Keratinocyte (primary cell): Measurements from ENCODE around the gene C2CD2L.

Experiments used
- CTCF ChIP-seq, 3 experiments: IDR thresholded peaks in 1 of 3; conservative IDR thresholded peaks in 1 of 3; optimal IDR thresholded peaks in 1 of 3; 2 replicates in 2 of 3; 3 replicates in 1 of 3; pipeline versions ENCODE3 to v1.5.1; 2011; ENCODE audit warnings: low read length in 3 of 3, mild to moderate bottlenecking in 3 of 3, moderate library complexity in 2 of 3, control low read depth in 1 of 3, inconsistent platforms in 1 of 3; ENCODE audit not compliant: insufficient read depth in 2 of 3; ENCODE audit errors: extremely low read depth in 1 of 3
- EZH2 ChIP-seq: IDR thresholded peaks from one replicate; pipeline ENCODE4 v1.6.1; 2012; ENCODE audit warnings: inconsistent platforms, mild to moderate bottlenecking, low read length, moderate library complexity

GRCh38 chr11:119161871-119162270 lies 54.7 kb downstream of the C2CD2L start:
- TF ChIP-seq CTCF (optimal IDR thresholded peaks at IDR 0.05 in 1 of 3, IDR thresholded peaks at IDR 0.05 in 1 of 3, conservative IDR thresholded peaks at IDR 0.05 in 1 of 3; ENCODE audit: extremely low read depth in 1 of 3, insufficient read depth in 2 of 3, low read length in 3 of 3) (no peak), EZH2 (no peak)
